Type B pancreatic cell (in vitro differentiated cells): Measurements from ENCODE around the gene ERBB2. TPM values are rescaled to one million over a fixed set of nuclear protein-coding genes. Genes with fewer than 3 reads are reported as not detected.

Experiments used
- DNase-seq: peaks from one replicate; pipeline ENCODE4 v3.0.0; 2021; ENCODE audit warnings: mixed read lengths; ENCODE audit not compliant: unreplicated experiment; ENCODE audit errors: extremely low spot score
- H3K27ac Mint-ChIP-seq: 2 replicates; pipeline ENCODE4 v1.8.0; 2021; ENCODE audit warnings: mild to moderate bottlenecking, mixed read lengths
- H3K27me3 Mint-ChIP-seq: 2 replicates; pipeline ENCODE4 v1.8.0; 2021; ENCODE audit warnings: mixed read lengths
- H3K36me3 Mint-ChIP-seq: 2 replicates; pipeline ENCODE4 v1.8.0; 2021; ENCODE audit warnings: mixed read lengths
- H3K4me1 Mint-ChIP-seq: one replicate; pipeline ENCODE4 v1.8.0; 2021; ENCODE audit warnings: mixed read lengths; ENCODE audit not compliant: unreplicated experiment
- H3K4me3 Mint-ChIP-seq: 2 replicates; pipeline ENCODE4 v1.8.0; 2021; ENCODE audit warnings: mild to moderate bottlenecking, mixed read lengths
- H3K9me3 Mint-ChIP-seq: 2 replicates; pipeline ENCODE4 v1.8.0; 2021; ENCODE audit warnings: mixed read lengths
- CTCF ChIP-seq: fragments of 200-600 bp; sonication (generic); conservative IDR thresholded peaks from 2 replicates; pipeline ENCODE4 v1.5.0; 2021; ENCODE audit warnings: antibody characterized with exemption, mild to moderate bottlenecking
- total RNA-seq: library from RNA; stranded (reverse); gene quantifications from 2 replicates; pipeline ENCODE4 v1.2.1, GENCODE V29; 2021; ENCODE audit warnings: low replicate concordance

ERBB2 gene
- total RNA-seq, 1 donor from 2014 or later, result 123 TPM

GRCh38 chr17:39671651-39672521 lies 28.0 kb upstream of the ERBB2 start:
- H3K36me3 Mint-ChIP-seq, result no peaks in the 10 kb centered on the region
- TF ChIP-seq CTCF, result peak; percentile 72
- no peaks in the 10 kb centered on the region for H3K9me3 Mint-ChIP-seq
- peak overlapping the region; percentile 77 for H3K27ac Mint-ChIP-seq
- DNase-seq, result no peak
- H3K27me3 Mint-ChIP-seq, result peaks cover 9% of the 10 kb centered on the region
- no peak overlapping the region for H3K4me3 Mint-ChIP-seq
- H3K4me1 Mint-ChIP-seq, result peaks cover 10% of the 10 kb centered on the region

GRCh38 chr17:39672522-39673334 lies 27.1 kb upstream of the ERBB2 start:
- Mint-ChIP-seq H3K9me3 (no peaks in the 10 kb centered on the region), H3K27me3 (peaks cover 8% of the 10 kb centered on the region), H3K27ac (peak overlapping the region; percentile 77), H3K36me3 (no peaks in the 10 kb centered on the region), H3K4me1 (peaks cover 16% of the 10 kb centered on the region), H3K4me3 (no peak overlapping the region)
- DNase-seq, result no peak
- peak; percentile 42 for TF ChIP-seq CTCF

GRCh38 chr17:39673335-39674081 lies 26.4 kb upstream of the ERBB2 start:
- no peak for DNase-seq
- peak overlapping the region; percentile 41 for H3K27ac Mint-ChIP-seq
- no peaks in the 10 kb centered on the region for H3K9me3 Mint-ChIP-seq
- H3K4me1 Mint-ChIP-seq, result peaks cover 14% of the 10 kb centered on the region
- peaks cover 6% of the 10 kb centered on the region for H3K27me3 Mint-ChIP-seq
- no peaks in the 10 kb centered on the region for H3K36me3 Mint-ChIP-seq
- no peak for TF ChIP-seq CTCF
- no peak overlapping the region for H3K4me3 Mint-ChIP-seq

GRCh38 chr17:39674179-39674578 lies 25.7 kb upstream of the ERBB2 start:
- peaks cover 3% of the 10 kb centered on the region for H3K27me3 Mint-ChIP-seq
- no peak overlapping the region for H3K4me3 Mint-ChIP-seq
- TF ChIP-seq CTCF, result no peak
- H3K27ac Mint-ChIP-seq, result no peak overlapping the region
- H3K36me3 Mint-ChIP-seq, result no peaks in the 10 kb centered on the region
- no peaks in the 10 kb centered on the region for H3K9me3 Mint-ChIP-seq
- no peak for DNase-seq
- peaks cover 10% of the 10 kb centered on the region for H3K4me1 Mint-ChIP-seq

- no peak for DNase-seq
- Mint-ChIP-seq H3K4me3 (peak overlapping the region; percentile 74), H3K9me3 (no peaks in the 10 kb centered on the region), H3K27ac (peak overlapping the region; percentile 96), H3K4me1 (peaks cover 10% of the 10 kb centered on the region), H3K27me3 (peaks cover 3% of the 10 kb centered on the region), H3K36me3 (no peaks in the 10 kb centered on the region)
- no peak for TF ChIP-seq CTCF
Observed at GRCh38 chr17:39674702-39675389, 25.0 kb upstream of the ERBB2 start.
